Stimulated activated CD8-positive, alpha-beta memory T cell treated with anti-CD3 and anti-CD28 coated beads, Interleukin-15, amount 100 ng/mL, for 4 hours (primary cell): ENCODE measurements around the gene FGD5.

Source experiments
- DNase-seq, 2 donors: peaks; one replicate each; pipeline ENCODE4 v3.0.0-alpha.2; 2020; ENCODE audit warnings: low read depth in 2 of 2

The FGD5 gene

GRCh38 chr3:14927308-14927707, 108.5 kb downstream of the FGD5 start:
- DNase-seq: no peak

- DNase-seq: no peak
Observed at GRCh38 chr3:14929310-14930074, 110.7 kb downstream of the FGD5 start.

- DNase-seq: no peak
Observed at GRCh38 chr3:14933820-14934425, 115.2 kb downstream of the FGD5 start.

- no peak for DNase-seq
Observed at GRCh38 chr3:14935592-14936345, 117.0 kb downstream of the FGD5 start.

- no peak for DNase-seq
Observed at GRCh38 chr3:14938954-14939353, 120.2 kb downstream of the FGD5 start.

GRCh38 chr3:14941871-14942270, 123.1 kb downstream of the FGD5 start:
- DNase-seq: no peak

- DNase-seq: no peak
Observed at GRCh38 chr3:14943042-14943441, 124.3 kb downstream of the FGD5 start.

- DNase-seq: no peak
Observed at GRCh38 chr3:14946236-14946635, 127.5 kb downstream of the FGD5 start.

GRCh38 chr3:14946739-14947099, 128.0 kb downstream of the FGD5 start:
- no peak for DNase-seq

- peak; percentile 64 to 75 for DNase-seq
Observed at GRCh38 chr3:14947100-14947885, 128.5 kb downstream of the FGD5 start, which contains the start of gene NR2C2. TSS of gene NR2C2 (plus strand) at chr3:14947583. CDS start at chr3:15003915, 56,332 bp downstream.

- peak; percentile 91 to 92 for DNase-seq
Observed at GRCh38 chr3:14947886-14948608, 129.3 kb downstream of the FGD5 start.

GRCh38 chr3:14948609-14949038, 129.9 kb downstream of the FGD5 start:
- no peak for DNase-seq

- no peak for DNase-seq
Observed at GRCh38 chr3:14949126-14949525, 130.4 kb downstream of the FGD5 start.

GRCh38 chr3:14950274-14950673, 131.5 kb downstream of the FGD5 start:
- no peak for DNase-seq

GRCh38 chr3:14957153-14957552, 138.4 kb downstream of the FGD5 start:
- no peak for DNase-seq

- DNase-seq: no peak
Observed at GRCh38 chr3:14957925-14958324, 139.2 kb downstream of the FGD5 start.

GRCh38 chr3:14959359-14959943, 140.7 kb downstream of the FGD5 start:
- no peak for DNase-seq

GRCh38 chr3:14962762-14963161, 144.0 kb downstream of the FGD5 start:
- DNase-seq: no peak

- DNase-seq: no peak
Observed at GRCh38 chr3:14967285-14967684, 148.5 kb downstream of the FGD5 start.

GRCh38 chr3:14969671-14970070, 150.9 kb downstream of the FGD5 start:
- no peak for DNase-seq

GRCh38 chr3:14976317-14976716, 157.6 kb downstream of the FGD5 start:
- DNase-seq: no peak
